G401.6 (cell line): ENCODE data around the gene SH3RF2.

Source experiments
- FAIRE-seq: peaks from 2 replicates; lab custom pipeline; 2012; peaks lifted over from hg19 to GRCh38; lab: Jason Lieb, UNC

SH3RF2 gene

GRCh38 chr5:145922059-145922458 lies 14.3 kb upstream of the SH3RF2 start:
- FAIRE-seq, result no peak

GRCh38 chr5:145923405-145923804 lies 13.0 kb upstream of the SH3RF2 start:
- no peak for FAIRE-seq

GRCh38 chr5:145924849-145925248 lies 11.5 kb upstream of the SH3RF2 start:
- no peak for FAIRE-seq

- peak; percentile 99 for FAIRE-seq
These were observed 11.0 kb upstream of the SH3RF2 start for GRCh38 chr5:145925353-145925752.

- FAIRE-seq, result no peak
These were observed 10.6 kb upstream of the SH3RF2 start for GRCh38 chr5:145925803-145926202.

GRCh38 chr5:145931718-145932117 lies 4.7 kb upstream of the SH3RF2 start:
- FAIRE-seq, result peak; percentile 82

- FAIRE-seq, result no peak
These were observed 2.1 kb upstream of the SH3RF2 start for GRCh38 chr5:145934276-145934675.

GRCh38 chr5:145937432-145938250 lies 1.3 kb downstream of the SH3RF2 start:
- FAIRE-seq, result peak; percentile 94

GRCh38 chr5:145938776-145939539 lies 2.6 kb downstream of the SH3RF2 start:
- FAIRE-seq, result peak; percentile 89

- FAIRE-seq, result no peak
These were observed 3.2 kb downstream of the SH3RF2 start for GRCh38 chr5:145939540-145940065.

- no peak for FAIRE-seq
These were observed 4.7 kb downstream of the SH3RF2 start for GRCh38 chr5:145941096-145941447.

GRCh38 chr5:145941448-145942130 lies 5.2 kb downstream of the SH3RF2 start:
- no peak for FAIRE-seq

- FAIRE-seq, result no peak
These were observed 5.8 kb downstream of the SH3RF2 start for GRCh38 chr5:145942201-145942600.

- FAIRE-seq, result peak; percentile 30
These were observed 6.4 kb downstream of the SH3RF2 start for GRCh38 chr5:145942749-145943148.

- FAIRE-seq, result no peak
These were observed 7.3 kb downstream of the SH3RF2 start for GRCh38 chr5:145943674-145944121.

- no peak for FAIRE-seq
These were observed 8.0 kb downstream of the SH3RF2 start for GRCh38 chr5:145944328-145944727.

- no peak for FAIRE-seq
These were observed 9.3 kb downstream of the SH3RF2 start for GRCh38 chr5:145945620-145946111.

GRCh38 chr5:145946112-145946861 lies 9.9 kb downstream of the SH3RF2 start:
- FAIRE-seq, result no peak

GRCh38 chr5:145947581-145947980 lies 11.2 kb downstream of the SH3RF2 start:
- FAIRE-seq, result no peak

GRCh38 chr5:145948047-145948446 lies 11.7 kb downstream of the SH3RF2 start:
- FAIRE-seq, result no peak

GRCh38 chr5:145948921-145949320 lies 12.5 kb downstream of the SH3RF2 start:
- FAIRE-seq, result no peak

- no peak for FAIRE-seq
These were observed 13.1 kb downstream of the SH3RF2 start for GRCh38 chr5:145949474-145949873.
